ENCODE results near the gene DNAI1.
"Not testable (repeated sequence)": the region's sequence is repeated elsewhere in the genome, so short reads cannot be mapped to it uniquely, and the experiment has no call there.

Gene DNAI1

DNA sequence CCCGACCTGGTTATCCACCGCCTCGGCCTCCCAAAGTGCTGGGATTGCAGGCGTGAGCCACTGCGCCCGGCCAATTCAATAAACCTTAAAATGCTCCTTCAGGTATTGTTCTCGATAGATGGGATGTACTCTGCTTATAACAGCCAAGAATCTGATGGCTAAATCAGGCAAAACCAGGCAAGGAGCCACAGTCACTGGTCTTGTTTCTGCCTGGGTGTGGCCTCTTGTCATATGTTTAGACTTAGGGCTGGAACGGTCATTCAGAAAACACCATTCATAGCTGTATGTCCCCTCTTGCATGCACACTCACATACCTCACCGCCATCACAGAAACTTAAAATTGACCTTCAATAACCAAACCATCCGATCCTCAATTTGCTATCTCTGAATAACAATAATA lies 8.0 kb upstream of the DNAI1 start:
- DNase-seq (ENCODE audit: low read depth in 4 of 4, low spot score in 1 of 4): no peak

DNA sequence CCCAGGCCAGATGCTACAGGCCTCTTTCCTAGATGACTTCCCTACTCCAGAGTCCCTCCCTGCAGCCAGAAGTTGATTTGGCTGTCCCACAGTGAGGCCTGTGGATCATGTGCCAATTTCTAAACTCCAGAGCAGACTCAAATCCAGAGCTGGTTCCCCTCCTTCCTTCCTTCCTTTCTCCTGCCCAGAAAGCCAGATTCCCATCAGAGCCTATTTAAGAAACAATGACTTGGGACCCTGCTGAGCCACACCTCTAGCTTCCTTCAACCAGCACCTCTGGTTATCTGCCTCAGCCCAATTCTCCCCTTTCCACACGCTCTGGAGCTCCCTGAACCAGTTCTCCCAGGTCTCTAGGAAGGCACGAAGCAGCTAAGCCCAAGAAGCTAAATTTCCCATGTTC lies 7.5 kb upstream of the DNAI1 start:
- DNase-seq (ENCODE audit: low read depth in 4 of 4, low spot score in 1 of 4): no peak

DNA sequence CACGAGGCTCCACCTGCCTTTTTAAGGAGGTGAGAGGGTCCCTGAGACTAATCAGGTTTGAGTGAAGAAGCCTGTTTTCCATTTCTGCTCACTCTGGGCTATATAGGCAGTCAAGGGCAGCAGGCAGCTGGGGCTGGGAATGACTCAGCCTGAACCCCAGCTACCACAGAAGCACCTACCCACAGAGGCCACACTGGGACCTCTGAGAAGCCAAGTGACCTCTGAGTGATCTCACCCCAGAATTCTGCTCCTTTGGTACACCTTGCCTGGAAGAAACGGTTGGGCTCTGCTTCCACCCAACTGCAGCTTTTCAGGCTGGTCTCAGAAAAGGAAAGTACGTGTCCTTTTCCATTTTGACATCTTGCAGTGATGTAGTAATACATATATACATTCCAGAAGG lies 7.1 kb upstream of the DNAI1 start:
- DNase-seq (ENCODE audit: low read depth in 4 of 4, low spot score in 1 of 4): no peak

DNA sequence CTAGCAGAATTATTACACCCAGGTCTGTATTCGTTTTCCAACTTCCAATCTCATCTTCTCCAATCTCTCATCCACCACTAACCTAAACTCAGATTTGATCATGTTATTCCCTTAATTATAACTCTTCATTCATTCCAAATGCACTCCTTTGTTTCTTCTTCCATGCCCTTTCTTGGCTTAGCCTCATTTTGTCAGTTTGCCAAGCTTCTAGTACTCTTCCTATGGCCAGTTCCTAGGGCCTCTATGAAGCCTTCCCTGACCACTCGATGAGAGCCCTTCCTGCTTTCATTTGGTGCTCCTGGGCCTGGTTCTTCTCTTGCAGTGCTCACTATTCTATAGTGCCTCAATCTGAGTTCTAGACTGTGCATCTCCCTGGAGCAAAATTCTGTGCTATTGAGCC lies 6.0 kb upstream of the DNAI1 start:
- DNase-seq (ENCODE audit: low read depth in 4 of 4, low spot score in 1 of 4): no peak

DNA sequence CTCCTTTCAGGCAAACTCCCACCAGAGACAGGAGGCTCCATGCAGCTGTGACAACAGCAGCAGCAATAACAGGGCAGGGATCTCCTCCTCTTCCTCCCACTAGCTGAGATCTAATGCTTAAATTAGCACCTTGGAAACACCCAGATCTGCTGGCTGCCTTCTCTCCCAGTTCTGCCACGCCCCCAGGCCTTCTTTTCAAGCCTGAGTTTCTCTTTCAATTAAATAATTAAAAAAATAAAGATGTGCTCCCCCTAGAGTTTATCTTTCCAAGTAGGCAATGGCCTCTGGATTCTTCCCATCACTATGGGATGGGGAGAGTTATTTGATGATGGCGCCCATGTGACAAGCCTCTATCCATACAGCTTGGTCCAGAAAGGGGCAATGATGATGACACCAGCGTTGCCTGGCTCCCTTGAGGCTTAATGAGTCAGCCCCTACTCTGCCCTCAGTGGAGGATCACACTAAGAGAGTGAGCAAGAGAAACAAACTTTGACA lies 4.0 kb upstream of the DNAI1 start:
- no peak for DNase-seq (ENCODE audit: low read depth in 4 of 4, low spot score in 1 of 4)

DNA sequence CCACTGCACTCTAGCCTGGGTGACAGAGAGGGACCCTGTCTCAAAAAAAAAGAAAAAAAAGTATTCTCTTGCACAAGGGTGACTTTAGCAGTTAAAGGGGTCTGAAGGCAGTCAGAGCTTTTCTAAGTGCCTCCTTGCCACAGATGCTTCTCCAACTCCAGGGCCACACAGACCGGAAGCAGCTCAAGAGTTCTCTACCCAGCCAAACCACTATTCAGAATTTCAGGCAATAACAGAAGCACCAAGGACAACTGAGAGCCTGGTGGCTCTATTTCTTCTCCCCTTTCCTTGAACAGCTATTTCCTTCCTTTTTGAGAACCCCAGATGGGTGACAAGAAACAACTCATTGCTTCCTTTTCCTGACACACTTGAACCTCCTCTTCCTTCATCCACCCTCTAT lies 2.5 kb upstream of the DNAI1 start:
- no peak for DNase-seq (ENCODE audit: low read depth in 4 of 4, low spot score in 1 of 4)

DNA sequence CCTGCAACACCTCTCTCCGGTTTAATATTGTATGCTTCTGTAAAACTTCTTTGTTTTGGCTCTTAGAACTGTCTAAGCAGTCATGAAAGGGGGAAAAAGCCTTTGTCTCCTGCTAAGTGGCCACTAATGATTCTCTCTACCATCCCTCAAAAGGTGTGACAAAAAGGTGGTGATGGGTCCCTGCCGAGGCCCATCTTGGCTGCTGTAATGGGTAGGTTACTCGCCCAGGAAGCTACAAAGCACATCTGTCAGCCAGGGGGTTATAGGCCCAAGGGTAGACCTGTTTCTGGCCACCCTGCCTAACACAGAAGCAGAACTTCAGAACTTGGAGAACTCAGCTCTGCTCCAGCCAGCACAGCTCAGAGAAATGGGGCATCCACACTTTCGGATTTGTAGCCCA lies 1.9 kb upstream of the DNAI1 start:
- no peak for DNase-seq (ENCODE audit: low read depth in 4 of 4, low spot score in 1 of 4)

DNA sequence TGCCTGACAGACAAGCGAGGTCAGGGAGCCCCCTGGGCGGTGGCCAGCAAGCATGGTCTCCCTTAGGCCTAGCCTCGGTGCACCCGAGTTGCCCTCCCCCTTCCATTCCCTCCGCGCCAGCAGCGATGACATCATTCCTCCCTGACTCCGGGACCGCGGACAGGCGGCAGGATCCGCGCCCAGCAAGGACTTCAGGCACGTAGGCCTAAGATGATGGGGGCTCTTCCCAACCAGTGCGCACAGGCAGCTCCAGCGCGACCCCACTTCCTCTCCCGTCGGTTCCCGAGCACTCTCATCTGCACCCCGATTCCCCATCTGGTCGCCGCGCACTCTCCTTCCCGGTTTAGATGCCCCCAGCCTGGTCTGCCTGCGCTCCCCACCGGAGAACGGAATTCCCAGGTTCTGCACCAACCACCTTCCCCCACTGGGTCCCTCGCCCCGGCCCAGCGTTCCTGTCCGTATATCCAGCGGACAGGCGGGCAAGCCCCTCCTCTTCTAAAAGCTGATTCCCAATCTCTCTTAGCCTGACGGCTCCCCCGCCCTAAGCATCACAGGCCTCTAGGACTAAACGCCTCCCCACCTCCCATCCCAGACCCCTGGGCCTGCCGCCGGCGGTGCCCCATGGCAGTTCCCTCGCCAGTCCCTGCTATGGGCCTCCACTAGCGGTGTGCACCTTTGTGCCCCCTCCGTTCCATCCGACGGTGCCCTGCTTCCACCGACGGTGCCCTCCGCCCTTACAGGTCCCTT lies 1.2 kb upstream of the DNAI1 start:
- no peak for DNase-seq (ENCODE audit: low read depth in 4 of 4, low spot score in 1 of 4)

DNA sequence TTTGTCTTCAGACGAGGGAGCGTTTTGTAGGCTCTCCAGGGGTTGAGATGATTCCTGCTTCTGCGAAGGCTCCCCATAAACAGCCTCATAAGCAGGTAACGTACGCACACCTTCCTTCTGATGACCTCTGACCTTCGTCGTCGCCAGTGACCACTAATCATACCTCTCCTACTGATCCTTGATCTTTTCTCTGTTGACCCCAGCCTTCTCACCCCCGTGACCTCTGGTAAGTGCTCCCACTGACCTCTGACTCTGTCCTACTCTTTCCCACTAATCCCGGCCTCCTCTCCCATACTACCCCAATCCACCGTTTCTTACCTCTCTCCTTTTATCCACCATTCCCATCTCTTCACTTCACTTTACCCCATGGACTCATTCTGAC lies 345 bp downstream of the DNAI1 start:
- DNase-seq (ENCODE audit: low read depth in 4 of 4, low spot score in 1 of 4): no peak

DNA sequence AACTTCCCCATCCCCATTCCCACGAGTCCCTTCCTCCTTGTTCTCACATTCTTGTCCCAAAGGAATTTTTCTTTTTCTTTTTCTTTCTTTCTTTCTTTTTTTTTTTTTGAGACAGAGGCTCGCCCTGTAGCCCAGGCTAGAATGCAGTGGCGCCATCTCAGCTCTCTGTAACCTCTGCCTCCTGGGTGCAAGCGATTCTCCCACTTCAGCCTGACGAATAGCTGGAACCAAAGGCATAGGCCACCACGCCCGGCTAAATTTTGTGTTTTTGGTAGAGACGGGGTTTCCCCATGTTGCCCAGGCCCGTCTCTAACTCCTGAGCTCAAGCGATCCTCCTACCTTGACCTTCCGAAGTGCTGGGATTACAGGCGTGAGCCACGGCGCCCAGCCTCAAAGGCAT lies 751 bp downstream of the DNAI1 start:
- DNase-seq (ENCODE audit: low read depth in 4 of 4, low spot score in 1 of 4): no peak

DNA sequence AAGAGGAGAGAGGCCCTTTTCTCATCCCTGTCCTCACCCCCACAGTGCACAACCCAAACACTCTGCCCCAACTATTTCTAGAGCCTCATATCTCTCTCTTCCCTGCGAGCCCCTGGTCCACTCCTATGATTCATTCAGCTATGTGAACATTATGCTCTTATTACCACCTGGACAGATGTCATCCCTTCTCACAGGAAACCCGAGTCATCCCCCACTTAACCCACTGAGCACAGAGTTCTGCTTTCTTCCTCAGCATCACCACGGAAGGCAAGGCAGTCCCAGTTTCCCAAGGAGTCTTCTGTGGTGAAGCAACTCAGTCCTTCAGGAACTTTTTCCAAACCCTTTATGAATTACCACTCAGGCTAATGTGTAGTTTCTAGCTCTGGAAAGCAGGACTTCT lies 1.3 kb downstream of the DNAI1 start:
- no peak for DNase-seq (ENCODE audit: low read depth in 4 of 4, low spot score in 1 of 4)

DNA sequence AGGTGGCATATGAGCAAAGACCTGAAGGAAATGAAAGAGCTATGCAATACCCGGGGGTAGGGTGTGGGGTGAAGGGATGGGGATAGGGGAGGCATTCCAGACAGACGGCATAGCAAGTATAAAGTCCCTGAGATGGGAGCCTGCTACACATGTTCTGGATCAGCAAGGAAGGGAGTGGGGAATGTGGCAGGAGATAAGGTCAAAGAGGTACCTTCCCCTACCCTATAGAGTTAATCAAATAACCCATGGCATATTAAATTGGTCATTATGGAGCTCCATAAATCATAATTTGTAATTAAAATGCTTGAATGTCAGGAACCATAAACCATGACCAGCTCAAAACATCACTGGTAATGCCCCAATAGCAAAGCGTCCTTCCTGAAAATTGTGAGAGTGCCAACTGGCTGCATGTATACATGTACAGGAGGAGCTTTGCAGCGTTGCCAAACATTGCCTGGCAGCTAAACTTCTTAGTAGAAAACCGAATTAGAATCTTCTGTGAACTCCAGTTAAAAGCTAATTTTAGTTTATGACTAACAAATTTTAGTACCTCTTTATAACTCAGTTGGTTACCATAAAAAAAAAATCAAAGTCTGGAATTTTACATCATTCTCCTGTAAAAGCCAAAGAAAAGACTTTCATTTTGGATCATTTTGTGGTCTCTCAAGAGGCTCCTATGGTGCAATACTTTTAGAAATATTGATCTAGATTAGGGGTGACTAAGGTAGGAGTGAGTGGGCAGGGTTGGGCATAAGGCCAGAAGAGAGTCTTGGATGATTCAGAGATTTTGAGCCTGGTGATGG lies 4.7 kb downstream of the DNAI1 start:
- peak in 2 of 4 experiments; percentile 26 to 62 for DNase-seq (ENCODE audit: low read depth in 4 of 4, low spot score in 1 of 4)

DNA sequence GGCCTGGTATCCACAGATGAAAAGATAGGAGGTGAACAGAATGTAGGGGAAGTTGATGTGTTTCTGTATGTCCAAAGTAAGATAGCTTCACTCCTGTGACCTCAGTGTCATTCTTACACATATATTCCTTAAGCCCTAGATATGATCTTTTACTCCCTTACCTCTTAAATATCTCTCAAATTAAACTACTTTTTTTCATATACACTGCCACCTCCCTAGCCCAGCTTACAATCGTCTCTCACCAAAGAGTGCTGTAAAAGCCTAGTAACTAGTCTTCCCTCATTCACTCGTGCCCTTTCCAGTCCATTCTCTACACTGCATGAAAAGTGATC lies 5.3 kb downstream of the DNAI1 start:
- no peak for DNase-seq (ENCODE audit: low read depth in 4 of 4, low spot score in 1 of 4)

DNA sequence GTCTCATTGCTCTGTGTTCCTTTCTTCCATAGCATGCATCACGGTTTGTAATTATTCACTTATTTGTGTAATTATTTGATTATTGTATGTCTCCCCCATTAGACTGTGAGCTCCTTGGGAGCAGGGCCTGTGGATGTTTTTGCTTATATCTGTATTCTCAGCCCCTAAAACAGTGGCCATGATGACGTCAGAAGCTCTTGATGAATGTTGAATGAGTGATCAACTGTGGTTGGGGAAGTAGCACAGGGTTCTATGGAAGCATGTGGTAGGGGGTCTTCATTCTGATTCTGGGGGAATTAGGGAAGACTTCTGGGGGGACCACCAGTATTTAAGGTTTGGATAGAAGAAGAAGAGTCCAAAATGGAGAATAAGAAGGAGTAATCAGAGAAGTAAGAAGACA lies 6.0 kb downstream of the DNAI1 start:
- DNase-seq (ENCODE audit: low read depth in 4 of 4, low spot score in 1 of 4): no peak

DNA sequence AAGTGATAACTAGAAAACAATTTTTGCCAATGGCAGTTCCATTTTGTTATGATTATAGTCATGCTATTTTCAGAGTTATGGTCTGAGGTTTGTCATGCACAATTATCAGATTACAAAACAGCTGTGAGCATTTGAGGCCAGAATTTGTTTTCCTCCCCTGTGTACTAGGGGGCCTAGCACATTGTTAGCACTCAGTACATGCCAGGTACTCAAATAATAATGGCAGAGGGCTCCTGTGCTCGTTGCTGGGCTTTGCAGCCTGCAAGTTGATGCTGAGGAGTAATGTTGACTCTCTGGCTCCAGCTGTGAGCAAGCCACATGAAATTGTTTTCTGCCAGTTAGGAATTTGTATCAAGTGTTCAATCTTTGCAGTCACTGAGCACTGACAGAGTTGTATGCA lies 6.9 kb downstream of the DNAI1 start:
- no peak for DNase-seq (ENCODE audit: low read depth in 4 of 4, low spot score in 1 of 4)

DNA sequence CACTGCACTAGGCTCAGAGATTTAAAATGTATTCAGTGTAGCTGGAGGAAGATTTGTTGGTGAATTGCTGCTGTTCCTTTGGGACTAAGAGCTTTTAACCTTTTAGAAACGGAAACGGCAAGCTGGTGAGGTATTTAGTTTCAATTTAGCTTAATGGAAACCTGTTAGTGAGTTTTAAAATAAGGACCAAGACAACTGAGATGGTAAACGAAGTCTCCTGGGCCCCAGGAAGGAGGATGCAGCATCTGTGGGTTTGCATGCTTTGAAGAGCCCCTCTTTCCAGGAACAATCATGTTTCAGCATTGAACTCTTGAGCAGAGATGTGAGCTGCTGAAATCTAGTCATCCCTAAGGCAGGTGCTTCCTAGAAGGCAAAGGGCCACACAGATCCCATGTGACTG lies 16.5 kb downstream of the DNAI1 start:
- DNase-seq (ENCODE audit: low read depth in 4 of 4, low spot score in 1 of 4): no peak

DNA sequence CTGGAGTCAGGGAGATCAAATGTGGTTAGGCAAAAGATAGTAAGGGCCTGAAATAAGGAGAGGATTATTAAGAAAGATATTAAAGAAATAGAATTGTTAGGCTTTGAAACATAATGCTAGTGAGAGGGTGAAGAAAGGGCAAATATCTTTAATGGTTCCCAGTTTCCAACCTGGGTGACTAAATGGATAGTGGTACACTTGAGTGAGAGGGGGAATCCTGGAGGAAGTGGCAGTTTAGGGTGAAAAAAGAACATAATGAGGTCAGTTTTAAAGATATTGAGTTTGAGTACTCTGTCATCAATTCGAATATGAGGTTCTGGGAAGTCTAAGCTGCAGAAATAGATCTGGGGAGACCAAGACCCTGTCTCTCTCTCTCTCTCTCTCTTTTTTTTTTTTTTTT lies 18.9 kb downstream of the DNAI1 start:
- no peak for DNase-seq (ENCODE audit: low read depth in 4 of 4, low spot score in 1 of 4)

DNA sequence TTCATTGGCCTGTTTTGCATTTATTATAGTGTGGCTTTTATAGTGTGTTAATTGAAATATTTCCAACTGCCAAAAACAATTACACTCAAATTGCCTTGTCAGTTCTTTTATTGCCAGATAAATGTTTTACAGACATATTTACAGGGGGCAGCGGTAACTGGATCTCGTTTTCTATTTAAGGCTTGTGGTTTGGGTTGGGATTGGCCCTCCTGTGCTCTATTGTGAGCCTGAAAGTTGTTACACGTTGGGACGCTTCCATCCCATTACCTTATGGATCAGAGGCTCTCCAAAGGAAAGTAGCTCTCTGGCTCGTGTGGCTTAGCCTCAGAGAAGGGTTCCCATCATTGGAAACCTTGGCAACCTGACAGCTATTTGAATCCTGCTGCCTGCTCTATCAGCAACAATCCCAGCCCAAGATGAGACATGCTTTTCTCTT lies 20.8 kb downstream of the DNAI1 start:
- no peak for DNase-seq (ENCODE audit: low read depth in 4 of 4, low spot score in 1 of 4)

DNA sequence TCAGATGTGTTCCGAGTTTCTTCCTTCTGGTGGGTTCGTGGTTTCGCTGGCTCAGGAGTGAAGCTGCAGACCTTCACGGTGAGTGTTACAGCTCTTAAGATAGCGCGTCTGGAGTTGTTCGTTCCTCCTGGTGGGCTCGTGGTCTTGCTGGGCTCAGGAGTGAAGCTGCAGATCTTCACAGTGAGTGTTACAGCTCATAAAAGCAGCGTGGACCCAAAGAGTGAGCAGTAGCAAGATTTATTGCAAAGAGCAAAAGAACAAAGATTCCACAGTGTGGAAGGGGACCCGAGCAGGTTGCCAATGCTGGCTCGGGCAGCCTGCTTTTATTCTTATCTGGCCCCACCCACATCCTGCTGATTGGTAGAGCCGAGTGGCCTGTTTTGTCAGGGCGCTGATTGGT lies 23.0 kb downstream of the DNAI1 start:
- not testable (repeated sequence) for DNase-seq (ENCODE audit: low read depth in 4 of 4, low spot score in 1 of 4)

DNA sequence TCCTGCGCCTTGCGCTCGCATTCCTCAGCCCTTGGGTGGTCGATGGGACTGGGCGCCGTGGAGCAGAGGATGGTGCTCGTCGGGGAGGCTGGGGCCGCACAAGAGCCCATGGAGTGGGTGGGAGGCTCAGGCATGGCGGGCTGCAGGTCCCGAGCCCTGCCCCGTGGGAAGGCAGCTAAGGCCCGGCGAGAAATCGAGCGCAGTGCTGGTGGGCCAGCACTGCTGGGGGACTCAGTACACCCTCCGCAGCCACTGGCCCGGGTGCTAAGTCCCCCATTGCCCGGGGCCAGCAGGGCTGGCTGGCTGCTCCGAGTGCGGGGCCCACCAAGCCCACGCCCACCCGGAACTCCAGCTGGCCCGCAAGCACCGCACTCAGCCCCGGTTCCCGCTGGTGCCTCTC lies 24.1 kb downstream of the DNAI1 start:
- DNase-seq (ENCODE audit: low read depth in 4 of 4, low spot score in 1 of 4): not testable (repeated sequence)

DNA sequence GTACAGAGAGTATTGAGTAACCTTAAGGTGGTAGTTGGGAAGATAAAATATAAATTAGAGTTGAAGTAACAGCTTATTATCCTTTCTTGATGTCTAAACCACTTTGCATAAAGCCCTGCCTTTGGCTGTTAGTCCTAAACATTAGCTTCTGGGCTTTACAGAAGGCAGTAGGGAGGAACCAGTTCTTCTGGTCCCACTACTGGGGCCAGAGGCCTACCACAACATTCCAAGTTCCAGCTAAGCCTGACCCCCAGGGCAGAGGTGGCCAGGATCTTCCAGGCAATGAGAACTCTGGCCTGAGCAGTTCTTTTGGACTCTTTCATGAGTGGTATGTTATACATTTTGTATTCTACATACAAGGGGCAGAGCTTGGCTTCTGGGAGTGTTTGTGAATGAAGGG lies 26.1 kb downstream of the DNAI1 start:
- DNase-seq (ENCODE audit: low read depth in 4 of 4, low spot score in 1 of 4): no peak

DNA sequence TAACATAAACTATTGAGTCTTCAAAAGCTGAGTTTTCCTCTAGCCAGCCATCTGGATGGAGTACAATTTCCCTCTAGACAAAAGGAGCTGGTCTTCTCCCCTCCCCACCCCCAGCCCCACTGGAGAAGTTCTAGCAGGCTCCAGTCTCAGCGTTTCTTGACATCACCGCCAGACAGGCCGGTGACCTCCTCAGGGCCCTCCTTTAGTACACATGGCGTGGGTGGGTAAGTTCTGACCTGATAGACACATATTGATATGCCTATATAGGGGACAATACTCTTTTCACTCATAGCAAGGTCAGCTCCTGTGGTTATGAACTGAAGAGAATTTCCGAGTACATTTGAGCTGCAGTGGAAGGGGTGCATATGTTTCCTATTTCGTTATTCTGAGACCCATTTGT lies 27.2 kb downstream of the DNAI1 start:
- DNase-seq (ENCODE audit: low read depth in 4 of 4, low spot score in 1 of 4): no peak

DNA sequence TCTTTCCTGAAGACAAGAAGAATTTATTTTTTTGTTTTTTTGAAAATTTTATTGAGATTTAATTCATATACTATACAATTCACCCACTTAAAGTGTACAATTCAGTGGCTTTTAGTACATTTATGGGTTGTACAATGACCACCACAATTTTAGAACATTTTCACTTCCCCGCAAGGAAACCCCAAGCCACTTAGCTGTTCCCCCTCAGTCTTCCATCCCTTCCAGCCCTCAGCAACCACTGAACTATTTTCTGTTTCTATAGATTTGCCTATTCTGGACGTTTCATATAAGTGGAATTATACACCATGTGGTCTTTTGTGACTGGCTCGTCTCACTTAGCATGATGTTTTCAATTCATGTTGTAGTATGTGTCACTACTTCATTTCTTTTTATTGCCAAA lies 28.0 kb downstream of the DNAI1 start:
- no peak for DNase-seq (ENCODE audit: low read depth in 4 of 4, low spot score in 1 of 4)

All from stimulated activated CD4-positive, alpha-beta T cell treated with anti-CD3 and anti-CD28 coated beads, Interleukin-1b, Interleukin-23, amount 100 ng/mL, for 24 hours (primary cell).